GM10248 (cell line): ENCODE results near the gene TEX52.

Experiments used
- CTCF ChIA-PET: fragments of 300-600 bp; sonication (Branson Sonifier 250); formaldehyde crosslinking; extraction: SDS; loops from one replicate; lab custom pipeline; 2021; ENCODE audit warnings: antibody characterized with exemption; lab: Yijun Ruan, JAX
- POLR2A ChIA-PET: fragments of 350-650 bp; sonication (Branson Sonifier 250); formaldehyde crosslinking; extraction: SDS; loops from one replicate; lab custom pipeline; 2020; ENCODE audit warnings: antibody characterized with exemption; lab: Yijun Ruan, JAX
- DNase-seq: peaks from one replicate; pipeline ENCODE4 v3.0.0; 2012; ENCODE audit errors: extremely low spot score
- CTCF ChIP-seq: IDR thresholded peaks from 2 replicates; pipeline ENCODE4 v1.5.1; 2012; ENCODE audit warnings: mild to moderate bottlenecking, low read depth; ENCODE audit errors: extremely low read depth, missing control alignments, control extremely low read depth

TEX52 gene

DNA sequence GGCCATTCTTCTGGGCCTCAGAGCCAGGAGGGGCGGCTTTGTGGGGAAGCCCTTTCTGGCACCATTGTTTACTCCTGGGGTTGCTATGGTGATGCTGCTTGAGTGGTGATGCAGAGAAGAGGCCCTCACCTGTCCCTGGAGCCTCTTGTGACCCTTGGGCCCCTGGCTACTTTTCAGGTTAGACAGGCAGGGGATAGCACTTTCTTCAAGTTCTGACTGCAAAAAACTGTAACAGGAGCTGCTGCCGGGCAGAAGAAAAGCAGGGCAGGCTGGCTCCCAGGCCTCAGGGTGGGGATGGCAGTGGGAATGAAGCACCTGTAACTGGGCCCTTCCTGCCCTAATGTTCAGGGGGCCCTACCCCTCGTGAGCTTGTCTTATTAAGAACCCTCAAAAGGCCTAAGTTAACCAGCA is at the start of gene TEX52:
TEX52 (minus strand) TSS at position 19 of the 411 bp plus-strand sequence; CDS start at position 6, 13 bp downstream.
- DNase-seq: no peak
- ChIA-PET POLR2A (no interaction called here), CTCF (interaction anchor here (1.0 to 7.5 kb wide), 4 partner anchors 10 to 185 kb away, joined by 4 to 56 read pairs (median 4); no protein-coding TSS in a partner anchor)
- no peak for TF ChIP-seq CTCF

- no peak for TF ChIP-seq CTCF
- no peak for DNase-seq
- CTCF ChIA-PET: no interaction called here
- POLR2A ChIA-PET: no interaction called here
Measured at GRCh38 chr12:2904260-2904659, 47.4 kb upstream of the TEX52 start.

- ChIA-PET POLR2A (no interaction called here), CTCF (no interaction called here)
- no peak for DNase-seq
- no peak for TF ChIP-seq CTCF
Measured at GRCh38 chr12:2902272-2902880, 45.5 kb upstream of the TEX52 start.

DNA sequence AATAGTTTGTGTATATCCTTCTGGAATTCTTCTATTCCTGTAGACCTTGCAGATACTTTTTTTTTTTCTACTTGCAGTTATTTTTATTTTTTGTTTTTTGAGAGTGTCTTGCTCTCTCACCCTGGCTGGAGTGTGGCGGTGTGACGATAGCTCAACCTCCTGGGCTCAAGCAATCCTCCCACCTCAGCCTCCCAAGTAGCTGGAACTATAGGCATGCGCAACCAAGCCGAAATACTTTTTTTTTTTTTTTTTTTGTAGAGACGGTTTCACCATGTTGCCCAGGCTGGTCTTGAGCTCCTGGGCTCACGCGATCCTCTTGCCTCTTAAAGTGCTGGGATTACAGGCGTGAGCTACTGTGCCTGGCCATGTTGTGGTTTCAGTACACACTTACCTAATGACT is 43.8 kb upstream of the TEX52 start:
- ChIA-PET POLR2A (interaction anchor here (1.1 kb wide), 1 partner anchor 11 kb away, joined by 3 read pairs; no protein-coding TSS in a partner anchor), CTCF (interaction anchor here (1.7 to 1.8 kb wide), 2 partner anchors 10 to 11 kb away, joined by 6 read pairs; no protein-coding TSS in a partner anchor)
- no peak for DNase-seq
- no peak for TF ChIP-seq CTCF

GRCh38 chr12:2897418-2897817 is 40.6 kb upstream of the TEX52 start:
- no peak for DNase-seq
- ChIA-PET CTCF (no interaction called here), POLR2A (no interaction called here)
- TF ChIP-seq CTCF: no peak

DNA sequence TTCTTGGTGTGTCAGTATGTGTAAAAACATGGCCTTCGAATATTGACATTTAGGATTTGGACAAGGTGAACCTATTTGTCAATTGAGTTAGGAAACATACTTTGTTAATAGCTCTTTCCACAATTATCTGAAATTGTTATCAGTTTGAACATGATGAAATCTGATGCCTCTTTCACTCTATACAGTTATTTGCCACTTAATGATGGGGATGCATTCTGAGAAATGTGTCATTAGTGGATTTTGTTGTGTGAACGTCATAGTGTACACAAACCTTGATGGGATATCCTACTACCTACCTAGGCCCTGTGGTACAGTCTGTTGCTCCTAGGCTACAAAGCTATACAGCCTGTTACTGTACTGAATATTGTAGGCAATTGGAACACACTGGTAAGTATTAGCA is 38.7 kb upstream of the TEX52 start:
- no peak for TF ChIP-seq CTCF
- no peak for DNase-seq
- CTCF ChIA-PET: interaction anchor here (2.3 kb wide), 1 partner anchor 11 kb away, joined by 11 read pairs; no protein-coding TSS in a partner anchor
- POLR2A ChIA-PET: no interaction called here

GRCh38 chr12:2895051-2895451 is 38.2 kb upstream of the TEX52 start:
- no peak for TF ChIP-seq CTCF
- no peak for DNase-seq
- ChIA-PET POLR2A (no interaction called here), CTCF (interaction anchor here (2.3 kb wide), 1 partner anchor 11 kb away, joined by 11 read pairs; no protein-coding TSS in a partner anchor)
